ENCODE measurements around the gene ORAI2. TPM values are rescaled to one million over a fixed set of nuclear protein-coding genes. Genes with fewer than 3 reads are reported as not detected.

ORAI2 gene
- total and polyA plus RNA-seq, 2 donors (not counting 3 experiments of a cell fraction or from before 2014, with no cell fraction given) = 84.1 to 99.1 TPM

GRCh38 chr7:102389810-102390209 lies 43.6 kb upstream of the ORAI2 start:
- no peak for TF ChIP-seq EZH2 (IDR thresholded peaks at IDR 0.05; ENCODE audit: borderline replicate concordance, low read depth, low read length, severe bottlenecking)
- TF ChIP-seq POLR2A (IDR thresholded peaks at IDR 0.05; ENCODE audit: low read depth, low read length) = no peak
- no peak for TF ChIP-seq CTCF (IDR thresholded peaks at IDR 0.05; ENCODE audit: extremely low read depth in 1 of 2, insufficient read depth in 1 of 2, low read depth in 1 of 2, low read length in 2 of 2)
- no peak for TF ChIP-seq JUN (IDR thresholded peaks at IDR 0.05; ENCODE audit: borderline replicate concordance, insufficient read depth, insufficient read length, low read depth)
- no peak for TF ChIP-seq FOS (IDR thresholded peaks at IDR 0.05; ENCODE audit: borderline replicate concordance, insufficient read depth, low read length)
- TF ChIP-seq MYC (IDR thresholded peaks at IDR 0.05; ENCODE audit: low read depth, low read length) = no peak
- TF ChIP-seq POLR2AphosphoS5 (IDR thresholded peaks at IDR 0.05; ENCODE audit: insufficient read depth, low read depth, low read length) = no peak
- TF ChIP-seq GATA2 (IDR thresholded peaks at IDR 0.05; ENCODE audit: insufficient read depth, insufficient read length, low read depth, low read length) = no peak
- Histone ChIP-seq H4K20me1 (replicated peaks; ENCODE audit: control insufficient read depth, extremely low read depth, insufficient read depth, low read length) (no peaks in the 10 kb centered on the region), H3K79me2 (ENCODE audit: control insufficient read depth, insufficient read depth, low read length) (no peaks in the 10 kb centered on the region), H3K9me3 (replicated peaks; ENCODE audit: control insufficient read depth, insufficient read depth, low read length) (no peaks in the 10 kb centered on the region), H3K9ac (replicated peaks; ENCODE audit: extremely low read depth, insufficient read depth, low read length) (no peak overlapping the region), H3K27me3 (ENCODE audit: control insufficient read depth in 2 of 2, insufficient read depth in 2 of 2, low read length in 2 of 2) (no peaks in the 10 kb centered on the region), H2AFZ (ENCODE audit: low read depth, low read length) (no peak overlapping the region), H3K36me3 (ENCODE audit: control insufficient read depth in 2 of 2, extremely low read depth in 1 of 2, insufficient read depth in 2 of 2, low read length in 2 of 2) (peaks cover 0 to 10% of the 10 kb centered on the region in 2 experiments), H3K27ac (ENCODE audit: insufficient read depth, low read depth, low read length) (no peak overlapping the region), H3K4me3 (replicated peaks in 1 of 3; ENCODE audit: insufficient read depth in 1 of 3, low read depth in 1 of 3, low read length in 3 of 3) (no peak overlapping the region), H3K4me1 (ENCODE audit: control insufficient read depth, extremely low read depth, insufficient read depth, low read length) (no peaks in the 10 kb centered on the region), H3K4me2 (ENCODE audit: insufficient read depth, low read length) (no peak overlapping the region), H3K9me1 (replicated peaks; ENCODE audit: control insufficient read depth, extremely low read depth, insufficient read depth, low read length) (no peaks in the 10 kb centered on the region)
- FAIRE-seq (no peak), DNase-seq (ENCODE audit: low read depth, low spot score) (no peak)
- ChIA-PET POLR2A (no interaction called here), CTCF (interaction anchor here (0.8 to 2.0 kb wide), 5 partner anchors 85 to 847 kb away, joined by 3 to 29 read pairs (median 10); no protein-coding TSS in a partner anchor)
- intact Hi-C loops (cut with micrococcal nuclease) (loop anchor here (1.0 to 10.0 kb wide), 3 partner anchors 89 to 705 kb away; no protein-coding TSS in a partner anchor), dilution Hi-C loops (cut with MboI; ENCODE audit: extremely low pct_ligation_motif_present, low sequenced_read_pairs) (no loop called here)
- no TSS peak for BruUV-seq (replicated peaks)

All from endothelial cell of umbilical vein (primary cell).